HepG2 (cell line): ENCODE measurements around the gene FDXR. TPM values are rescaled to one million over a fixed set of nuclear protein-coding genes. Genes with fewer than 3 reads are reported as not detected.

Source experiments
- BRD4 ChIP-seq: sonication (generic); formaldehyde crosslinking; IDR thresholded peaks from 2 replicates; pipeline ENCODE4 v1.4.0; 2020; ENCODE audit warnings: missing genetic modification reagents
- FOXJ3 ChIP-seq: sonication (generic); formaldehyde crosslinking; IDR thresholded peaks from 2 replicates; pipeline ENCODE4 v1.4.0; 2020; ENCODE audit warnings: missing genetic modification reagents, mild to moderate bottlenecking, borderline replicate concordance
- KLF15 ChIP-seq: sonication (generic); formaldehyde crosslinking; IDR thresholded peaks from 2 replicates; pipeline ENCODE4 v1.8.1; 2023; ENCODE audit warnings: borderline replicate concordance, mild to moderate bottlenecking, inconsistent platforms, missing genetic modification reagents, mixed read lengths
- MAF1 ChIP-seq: sonication (generic); formaldehyde crosslinking; IDR thresholded peaks from 2 replicates; pipeline ENCODE4 v1.5.0; 2020; ENCODE audit warnings: missing genetic modification reagents, borderline replicate concordance
- MTF2 ChIP-seq: sonication (generic); formaldehyde crosslinking; IDR thresholded peaks from 2 replicates; pipeline ENCODE4 v1.5.0; 2020; ENCODE audit warnings: missing genetic modification reagents, borderline replicate concordance
- SMC3 ChIP-seq: IDR thresholded peaks from 2 replicates; pipeline ENCODE4 v1.6.1; 2011; ENCODE audit warnings: low read length, improper control_type of control experiment
- STAG1 ChIP-seq: sonication (generic); formaldehyde crosslinking; IDR thresholded peaks from 2 replicates; pipeline ENCODE4 v1.4.0; 2020; ENCODE audit warnings: missing genetic modification reagents
- ZC3H13 ChIP-seq: sonication (generic); formaldehyde crosslinking; IDR thresholded peaks from 2 replicates; pipeline ENCODE4 v1.8.1; 2023; ENCODE audit warnings: mild to moderate bottlenecking, missing genetic modification reagents, moderate library complexity
- ZKSCAN8 ChIP-seq: IDR thresholded peaks from 2 replicates; pipeline ENCODE4 v1.6.1; 2016; ENCODE audit warnings: borderline replicate concordance, missing genetic modification reagents, missing compliant biosample characterization
- ZNF232 ChIP-seq: sonication (generic); formaldehyde crosslinking; IDR thresholded peaks from 2 replicates; pipeline ENCODE4 v1.4.0; 2020; ENCODE audit warnings: missing genetic modification reagents, borderline replicate concordance
- ZNF274 ChIP-seq: sonication (generic); formaldehyde crosslinking; IDR thresholded peaks from 2 replicates; pipeline ENCODE4 v1.5.1; 2020; ENCODE audit warnings: mild to moderate bottlenecking, missing genetic modification reagents
- ZNF335 ChIP-seq: sonication (generic); formaldehyde crosslinking; IDR thresholded peaks from 2 replicates; pipeline ENCODE4 v1.4.0; 2020; ENCODE audit warnings: missing genetic modification reagents
- ZNF564 ChIP-seq: sonication (generic); formaldehyde crosslinking; IDR thresholded peaks from 2 replicates; pipeline ENCODE4 v1.8.1; 2023; ENCODE audit warnings: mild to moderate bottlenecking, missing genetic modification reagents
- ZNF598 ChIP-seq: sonication (generic); formaldehyde crosslinking; IDR thresholded peaks from 2 replicates; pipeline ENCODE4 v1.5.1; 2020; ENCODE audit warnings: mild to moderate bottlenecking, missing genetic modification reagents, borderline replicate concordance
- ZNF788 ChIP-seq: sonication (generic); formaldehyde crosslinking; IDR thresholded peaks from 2 replicates; pipeline ENCODE4 v1.5.0; 2020; ENCODE audit warnings: mild to moderate bottlenecking, missing genetic modification reagents, borderline replicate concordance
- ZSCAN25 ChIP-seq: sonication (generic); formaldehyde crosslinking; IDR thresholded peaks from 2 replicates; pipeline ENCODE4 v1.8.0; 2022; ENCODE audit warnings: mild to moderate bottlenecking, missing genetic modification reagents
- polyA plus RNA-seq, 8 experiments: library from polyadenylated mRNA; depleted of rRNA in 3 of 8; stranded (reverse) in 7 of 8; unstranded in 1 of 8; fragments of >200 nt; fragmentation: Illumina TruSeq in 4 of 8; extraction: Trizol in 4 of 8; gene quantifications; 2 replicates each; pipeline versions ENCODE4 v1.2.1 to v1.2.3, GENCODE V29; 2011 to 2016; ENCODE audit warnings: low read depth in 4 of 8, missing spikeins in 1 of 8, mixed read lengths in 1 of 8; ENCODE audit not compliant: insufficient read depth in 1 of 8
- total RNA-seq, 5 experiments: library from RNA; depleted of rRNA; stranded (reverse); fragments of >200 nt; fragmentation: Illumina TruSeq; extraction: Trizol; gene quantifications; 2 replicates each; pipeline ENCODE4 v1.2.3, GENCODE V29; 2016; ENCODE audit warnings: low read depth in 1 of 5
- TF ChIP-seq, protein P1 (sequence below): sonication (generic); formaldehyde crosslinking; IDR thresholded peaks from 2 replicates; pipeline ENCODE4 v1.4.0; 2020; ENCODE audit warnings: low read depth, missing genetic modification reagents
- TF ChIP-seq, protein P2 (sequence below): sonication (generic); formaldehyde crosslinking; IDR thresholded peaks from 2 replicates; pipeline ENCODE4 v1.4.0; 2020; ENCODE audit warnings: mild to moderate bottlenecking, missing genetic modification reagents

FDXR gene
- total and polyA plus RNA-seq, 2 of the 13 experiments (the other 11 are each of a cell fraction or from before 2014, with no cell fraction given), result 23.4 to 116 TPM

DNA sequence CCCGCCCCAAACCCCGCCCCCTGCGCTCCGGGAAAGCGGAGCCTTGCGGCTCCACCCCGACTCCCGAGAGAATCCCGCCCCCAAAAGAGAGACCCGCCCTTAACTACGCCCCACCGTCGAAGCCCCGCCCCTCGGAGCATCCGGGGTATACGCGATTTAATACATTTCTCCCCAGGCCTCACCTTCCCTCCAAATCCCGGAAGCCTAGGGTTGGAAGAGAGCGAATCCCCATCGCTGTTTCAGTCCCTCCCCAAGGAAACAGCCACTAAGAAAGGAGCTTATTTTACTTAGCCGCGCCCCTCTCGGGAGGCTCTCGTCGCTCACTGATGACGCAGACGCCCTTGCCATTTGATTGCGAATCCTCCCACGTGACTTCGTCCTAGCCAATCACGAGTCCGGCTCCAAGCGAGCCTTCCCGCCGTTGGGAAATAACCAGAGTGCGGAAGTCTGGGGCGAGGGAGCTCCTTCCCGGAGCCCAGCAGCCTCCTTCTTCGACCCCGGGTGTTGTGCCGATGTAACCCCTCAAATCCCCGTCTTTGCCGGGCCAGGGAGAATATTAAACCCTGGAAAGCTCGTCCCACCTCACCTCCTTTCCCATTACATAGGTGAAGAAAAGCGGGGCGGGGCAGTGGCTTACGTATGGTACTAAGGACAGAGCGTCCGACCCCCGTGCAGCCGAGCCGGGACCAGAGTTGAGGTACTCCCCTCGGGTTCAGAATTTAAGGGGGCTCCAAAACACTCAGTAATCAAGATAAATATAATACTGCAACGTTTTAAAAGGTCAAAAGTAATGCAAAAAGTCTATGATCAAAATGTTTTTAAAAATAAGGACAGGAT, 461 bp upstream of the FDXR start (continued):
- no peak for TF ChIP-seq BRD4 (CRISPR knock-in tag)
- TF ChIP-seq KLF15 (CRISPR knock-in tag), result no peak
- TF ChIP-seq, protein P1, sequence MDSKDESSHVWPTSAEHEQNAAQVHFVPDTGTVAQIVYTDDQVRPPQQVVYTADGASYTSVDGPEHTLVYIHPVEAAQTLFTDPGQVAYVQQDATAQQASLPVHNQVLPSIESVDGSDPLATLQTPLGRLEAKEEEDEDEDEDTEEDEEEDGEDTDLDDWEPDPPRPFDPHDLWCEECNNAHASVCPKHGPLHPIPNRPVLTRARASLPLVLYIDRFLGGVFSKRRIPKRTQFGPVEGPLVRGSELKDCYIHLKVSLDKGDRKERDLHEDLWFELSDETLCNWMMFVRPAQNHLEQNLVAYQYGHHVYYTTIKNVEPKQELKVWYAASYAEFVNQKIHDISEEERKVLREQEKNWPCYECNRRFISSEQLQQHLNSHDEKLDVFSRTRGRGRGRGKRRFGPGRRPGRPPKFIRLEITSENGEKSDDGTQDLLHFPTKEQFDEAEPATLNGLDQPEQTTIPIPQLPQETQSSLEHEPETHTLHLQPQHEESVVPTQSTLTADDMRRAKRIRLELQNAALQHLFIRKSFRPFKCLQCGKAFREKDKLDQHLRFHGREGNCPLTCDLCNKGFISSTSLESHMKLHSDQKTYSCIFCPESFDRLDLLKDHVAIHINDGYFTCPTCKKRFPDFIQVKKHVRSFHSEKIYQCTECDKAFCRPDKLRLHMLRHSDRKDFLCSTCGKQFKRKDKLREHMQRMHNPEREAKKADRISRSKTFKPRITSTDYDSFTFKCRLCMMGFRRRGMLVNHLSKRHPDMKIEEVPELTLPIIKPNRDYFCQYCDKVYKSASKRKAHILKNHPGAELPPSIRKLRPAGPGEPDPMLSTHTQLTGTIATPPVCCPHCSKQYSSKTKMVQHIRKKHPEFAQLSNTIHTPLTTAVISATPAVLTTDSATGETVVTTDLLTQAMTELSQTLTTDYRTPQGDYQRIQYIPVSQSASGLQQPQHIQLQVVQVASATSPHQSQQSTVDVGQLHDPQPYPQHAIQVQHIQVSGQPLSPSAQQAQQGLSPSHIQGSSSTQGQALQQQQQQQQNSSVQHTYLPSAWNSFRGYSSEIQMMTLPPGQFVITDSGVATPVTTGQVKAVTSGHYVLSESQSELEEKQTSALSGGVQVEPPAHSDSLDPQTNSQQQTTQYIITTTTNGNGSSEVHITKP (CRISPR knock-in tag), result no peak
- peak; percentile 16; the same call in 1 of the 2 replicates for TF ChIP-seq FOXJ3
- no peak; the same call in 1 of the 2 replicates for TF ChIP-seq SMC3
- TF ChIP-seq ZNF598 (CRISPR knock-in tag), result no peak
- TF ChIP-seq ZNF788 (CRISPR knock-in tag), result no peak; the same call in 1 of the 2 replicates
- TF ChIP-seq MTF2 (CRISPR knock-in tag), result no peak
- peak; percentile 77; the same call in 1 of the 2 replicates for TF ChIP-seq ZNF335
- TF ChIP-seq STAG1, result no peak
- TF ChIP-seq, protein P2, sequence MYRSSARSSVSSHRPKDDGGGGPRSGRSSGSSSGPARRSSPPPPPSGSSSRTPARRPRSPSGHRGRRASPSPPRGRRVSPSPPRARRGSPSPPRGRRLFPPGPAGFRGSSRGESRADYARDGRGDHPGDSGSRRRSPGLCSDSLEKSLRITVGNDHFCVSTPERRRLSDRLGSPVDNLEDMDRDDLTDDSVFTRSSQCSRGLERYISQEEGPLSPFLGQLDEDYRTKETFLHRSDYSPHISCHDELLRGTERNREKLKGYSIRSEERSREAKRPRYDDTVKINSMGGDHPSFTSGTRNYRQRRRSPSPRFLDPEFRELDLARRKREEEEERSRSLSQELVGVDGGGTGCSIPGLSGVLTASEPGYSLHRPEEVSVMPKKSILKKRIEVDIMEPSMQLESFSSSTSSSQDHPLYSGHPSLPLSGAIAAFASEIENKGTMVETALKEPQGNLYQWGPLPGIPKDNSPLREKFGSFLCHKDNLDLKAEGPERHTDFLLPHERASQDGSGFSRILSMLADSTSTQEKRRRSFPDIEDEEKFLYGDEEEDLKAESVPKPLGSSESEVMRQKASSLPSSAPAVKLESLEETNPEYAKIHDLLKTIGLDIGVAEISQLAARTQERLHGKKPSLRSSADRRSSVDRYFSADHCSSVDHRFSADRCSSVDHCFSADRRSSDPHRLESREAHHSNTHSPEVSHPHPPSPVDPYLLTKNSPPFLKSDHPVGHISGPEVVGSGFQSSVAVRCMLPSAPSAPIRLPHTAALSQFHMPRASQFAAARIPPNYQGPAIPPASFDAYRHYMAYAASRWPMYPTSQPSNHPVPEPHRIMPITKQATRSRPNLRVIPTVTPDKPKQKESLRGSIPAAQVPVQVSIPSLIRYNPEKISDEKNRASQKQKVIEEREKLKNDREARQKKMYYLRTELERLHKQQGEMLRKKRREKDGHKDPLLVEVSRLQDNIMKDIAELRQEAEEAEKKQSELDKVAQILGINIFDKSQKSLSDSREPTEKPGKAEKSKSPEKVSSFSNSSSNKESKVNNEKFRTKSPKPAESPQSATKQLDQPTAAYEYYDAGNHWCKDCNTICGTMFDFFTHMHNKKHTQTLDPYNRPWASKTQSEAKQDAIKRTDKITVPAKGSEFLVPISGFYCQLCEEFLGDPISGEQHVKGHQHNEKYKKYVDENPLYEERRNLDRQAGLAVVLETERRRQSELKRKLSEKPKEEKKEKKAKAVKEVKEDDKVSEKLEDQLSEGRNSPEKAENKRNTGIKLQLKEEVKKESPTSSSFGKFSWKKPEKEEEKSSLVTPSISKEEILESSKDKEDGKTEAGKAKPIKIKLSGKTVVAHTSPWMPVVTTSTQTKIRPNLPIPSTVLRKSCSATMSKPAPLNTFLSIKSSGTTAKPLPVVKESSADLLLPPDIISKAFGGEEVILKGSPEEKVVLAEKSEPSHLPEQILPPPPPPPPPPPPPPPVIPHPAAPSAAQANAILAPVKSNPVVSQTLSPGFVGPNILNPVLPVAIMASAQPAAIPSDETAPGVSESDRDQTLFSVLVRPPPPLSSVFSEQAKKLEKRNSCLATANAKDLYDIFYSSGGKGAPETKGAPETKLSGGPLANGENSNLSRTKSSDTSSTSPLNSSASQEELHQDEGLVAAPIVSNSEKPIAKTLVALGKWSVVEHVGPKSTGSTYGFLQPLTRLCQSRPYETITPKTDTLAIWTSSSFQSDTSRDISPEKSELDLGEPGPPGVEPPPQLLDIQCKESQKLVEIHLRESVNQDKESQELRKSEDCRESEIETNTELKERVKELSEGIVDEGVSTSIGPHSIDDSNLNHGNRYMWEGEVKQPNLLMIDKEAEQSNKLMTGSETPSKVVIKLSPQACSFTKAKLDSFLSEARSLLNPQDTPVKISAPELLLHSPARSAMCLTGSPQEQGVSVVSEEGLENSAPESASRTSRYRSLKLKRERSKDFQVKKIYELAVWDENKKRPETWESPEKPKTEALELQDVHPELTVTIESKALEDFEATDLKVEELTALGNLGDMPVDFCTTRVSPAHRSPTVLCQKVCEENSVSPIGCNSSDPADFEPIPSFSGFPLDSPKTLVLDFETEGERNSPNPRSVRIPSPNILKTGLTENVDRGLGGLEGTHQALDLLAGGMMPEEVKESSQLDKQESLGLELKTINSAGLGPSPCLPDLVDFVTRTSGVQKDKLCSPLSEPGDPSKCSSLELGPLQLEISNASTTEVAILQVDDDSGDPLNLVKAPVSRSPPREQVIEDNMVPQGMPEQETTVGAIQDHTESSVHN (CRISPR knock-in tag), result no peak
- no peak for TF ChIP-seq ZNF232 (CRISPR knock-in tag)
- no peak for TF ChIP-seq MAF1 (CRISPR knock-in tag)
- no peak; the same call in none of the 2 replicates for TF ChIP-seq ZNF274 (CRISPR knock-in tag)
- TF ChIP-seq ZSCAN25 (CRISPR knock-in tag), result no peak
- TF ChIP-seq ZKSCAN8 (CRISPR knock-in tag), result 0 out of 2 replicates have a peak, but pooled peaks have one; percentile 14
- no peak for TF ChIP-seq ZNF564 (CRISPR knock-in tag)
- no peak; the same call in 1 of the 2 replicates for TF ChIP-seq ZC3H13 (CRISPR knock-in tag)
